ENCODE data around the gene CDC16. TPM values are rescaled to one million over a fixed set of nuclear protein-coding genes. Genes with fewer than 3 reads are reported as not detected.

Gene CDC16
- total and polyA plus RNA-seq, 2 of the 13 experiments (the other 11 are each of a cell fraction or from before 2014, with no cell fraction given) = 24.2 to 60.9 TPM

- TF ChIP-seq ZNF710 (CRISPR knock-in tag; IDR thresholded peaks at IDR 0.05; ENCODE audit: borderline replicate concordance) = no peak
- no peak for TF ChIP-seq LRRFIP1 (CRISPR knock-in tag; conservative IDR thresholded peaks at IDR 0.05)
- TF ChIP-seq RXRA (CRISPR knock-in tag; IDR thresholded peaks at IDR 0.05) = no peak; the same call in 1 of the 2 replicates
- TF ChIP-seq ZNF780A (CRISPR knock-in tag; IDR thresholded peaks at IDR 0.05) = 0 out of 2 replicates have a peak, but pooled peaks have one; percentile 75
- TF ChIP-seq DRAP1 (CRISPR knock-in tag; IDR thresholded peaks at IDR 0.05) = 0 out of 2 replicates have a peak, but pooled peaks have one; percentile 26
- TF ChIP-seq NCOA5 (CRISPR knock-in tag; IDR thresholded peaks at IDR 0.05) = no peak
- TF ChIP-seq ZBTB42 (CRISPR knock-in tag; IDR thresholded peaks at IDR 0.05) = no peak
- no peak; the same call in 1 of the 2 replicates for TF ChIP-seq ZNF510 (CRISPR knock-in tag; IDR thresholded peaks at IDR 0.05; ENCODE audit: low read depth)
- TF ChIP-seq E2F5 (CRISPR knock-in tag; conservative IDR thresholded peaks at IDR 0.05) = peak; percentile 95
- peak; percentile 48; the same call in 1 of the 2 replicates for TF ChIP-seq ZNF784 (CRISPR knock-in tag; IDR thresholded peaks at IDR 0.05; ENCODE audit: borderline replicate concordance)
- peak; percentile 88 for TF ChIP-seq BCL3 (CRISPR knock-in tag; IDR thresholded peaks at IDR 0.05)
- peak; percentile 99 for TF ChIP-seq ZNF878 (CRISPR knock-in tag; IDR thresholded peaks at IDR 0.05)
- no peak for TF ChIP-seq DNMT3B (CRISPR knock-in tag; conservative IDR thresholded peaks at IDR 0.05)
- TF ChIP-seq ZFAT (CRISPR knock-in tag; conservative IDR thresholded peaks at IDR 0.05) = no peak
- no peak for TF ChIP-seq CBX1 (IDR thresholded peaks at IDR 0.05; ENCODE audit: low read depth)
- no peak for TF ChIP-seq MED13 (CRISPR knock-in tag; IDR thresholded peaks at IDR 0.05)
Observed at GRCh38 chr13:114314074-114314912, 79.6 kb downstream of the CDC16 start, which contains the start of gene CHAMP1 (continued).
